IMR-90 (cell line): ENCODE data around the gene PSMA6. TPM values are rescaled to one million over a fixed set of nuclear protein-coding genes. Genes with fewer than 3 reads are reported as not detected.
A peak's percentile ranks its signal among the peaks of the same experiment; 100 is the strongest.

Experiments
- ATAC-seq: fragments of 200-7000 bp; cut with Tn5 transposase; 2 replicates; pipeline ENCODE4 v1.9.1; 2020; ENCODE audit warnings: low read depth, mild to moderate bottlenecking, moderate library complexity
- BruUV-seq: library from RNA; stranded (reverse); fragments of 400-500 nt; replicated peaks from 2 replicates; lab custom pipeline; 2021; lab: Mats Ljungman, UMichigan
- CTCF ChIA-PET: fragments of 300-600 bp; formaldehyde crosslinking; extraction: SDS; loops from one replicate; lab custom pipeline; 2021; ENCODE audit warnings: antibody characterized with exemption; lab: Yijun Ruan, JAX
- POLR2A ChIA-PET: fragments of 300-600 bp; sonication (Branson Sonifier 250); formaldehyde crosslinking; loops from one replicate; lab custom pipeline; 2022; ENCODE audit warnings: antibody characterized with exemption; ENCODE audit not compliant: unreplicated experiment; lab: Charles Lee
- DNase-seq: peaks from one replicate; pipeline ENCODE4 v3.0.0; 2013
- H2AFZ ChIP-seq: replicated peaks from 2 replicates; pipeline ENCODE3; 2013; ENCODE audit warnings: low read length, mild to moderate bottlenecking; ENCODE audit not compliant: poor library complexity
- H2AK5ac ChIP-seq: 2 replicates; pipeline ENCODE4 v1.6.1; 2013; ENCODE audit warnings: low read depth, low read length, inconsistent platforms
- H2AK9ac ChIP-seq: replicated peaks from 2 replicates; pipeline ENCODE3; 2013; ENCODE audit warnings: mild to moderate bottlenecking, low read depth, low read length, moderate library complexity; ENCODE audit not compliant: poor library complexity
- H2BK120ac ChIP-seq: 2 replicates; pipeline ENCODE4 v1.6.1; 2013; ENCODE audit warnings: low read depth, low read length, inconsistent platforms
- H2BK15ac ChIP-seq: 3 replicates; pipeline ENCODE4 v1.6.1; 2013; ENCODE audit warnings: low read depth, low read length, inconsistent platforms
- H2BK20ac ChIP-seq: 2 replicates; pipeline ENCODE4 v1.6.1; 2013; ENCODE audit warnings: low read depth, mild to moderate bottlenecking, inconsistent platforms, low read length, moderate library complexity
- H2BK5ac ChIP-seq: 2 replicates; pipeline ENCODE4 v1.6.1; 2013; ENCODE audit warnings: mild to moderate bottlenecking, low read depth, low read length, inconsistent platforms; ENCODE audit not compliant: poor library complexity, severe bottlenecking
- H3K14ac ChIP-seq: replicated peaks from 2 replicates; pipeline ENCODE4 v1.6.1; 2013; ENCODE audit warnings: low read depth, low read length, inconsistent platforms
- H3K18ac ChIP-seq: 2 replicates; pipeline ENCODE4 v1.6.1; 2013; ENCODE audit warnings: low read depth, low read length, control low read depth
- H3K23ac ChIP-seq: 2 replicates; pipeline ENCODE4 v1.6.1; 2013; ENCODE audit warnings: low read depth, low read length, inconsistent platforms
- H3K27ac ChIP-seq: 2 replicates; pipeline ENCODE4 v1.5.1; 2013; ENCODE audit warnings: mild to moderate bottlenecking, control low read depth, low read length; ENCODE audit not compliant: insufficient read depth
- H3K27me3 ChIP-seq: 2 replicates; pipeline ENCODE4 v1.6.1; 2013; ENCODE audit warnings: low read length; ENCODE audit not compliant: control insufficient read depth, insufficient read depth
- H3K36me3 ChIP-seq: 2 replicates; pipeline ENCODE4 v1.6.1; 2013; ENCODE audit warnings: low read length, mixed read lengths; ENCODE audit not compliant: control insufficient read depth, insufficient read depth
- H3K4ac ChIP-seq: 2 replicates; pipeline ENCODE4 v1.6.1; 2013; ENCODE audit warnings: low read depth, low read length, inconsistent platforms
- H3K4me1 ChIP-seq: 2 replicates; pipeline ENCODE4 v1.6.1; 2013; ENCODE audit warnings: low read length, mixed read lengths; ENCODE audit not compliant: control insufficient read depth, insufficient read depth
- H3K4me2 ChIP-seq: 2 replicates; pipeline ENCODE4 v1.6.1; 2013; ENCODE audit warnings: low read depth, mild to moderate bottlenecking, control low read depth, low read length, moderate library complexity
- H3K4me3 ChIP-seq: 2 replicates; pipeline ENCODE4 v1.5.1; 2013; ENCODE audit warnings: low read depth, mild to moderate bottlenecking, control low read depth, low read length, moderate library complexity; ENCODE audit not compliant: insufficient read depth
- H3K56ac ChIP-seq: 2 replicates; pipeline ENCODE4 v1.6.1; 2013; ENCODE audit warnings: low read length, inconsistent platforms; ENCODE audit not compliant: insufficient read depth; ENCODE audit errors: extremely low read depth
- H3K79me1 ChIP-seq, 2 experiments: 2 replicates each; pipeline ENCODE4 v1.6.1; 2013; ENCODE audit warnings: low read length in 2 of 2, inconsistent platforms in 1 of 2, low read depth in 1 of 2
- H3K9ac ChIP-seq: 2 replicates; pipeline ENCODE4 v1.6.1; 2013; ENCODE audit warnings: low read depth, low read length, control low read depth
- H3K9me1 ChIP-seq: 2 replicates; pipeline ENCODE4 v1.6.1; 2013; ENCODE audit warnings: low read length, inconsistent platforms; ENCODE audit not compliant: insufficient read depth
- H3K9me3 ChIP-seq: 2 replicates; pipeline ENCODE4 v1.6.1; 2013; ENCODE audit warnings: low read length; ENCODE audit not compliant: control insufficient read depth, insufficient read depth
- H4K20me1 ChIP-seq: 2 replicates; pipeline ENCODE4 v1.6.1; 2013; ENCODE audit warnings: low read length, inconsistent platforms; ENCODE audit not compliant: insufficient read depth
- H4K5ac ChIP-seq: 2 replicates; pipeline ENCODE4 v1.6.1; 2013; ENCODE audit warnings: mild to moderate bottlenecking, low read depth, low read length, control low read depth
- H4K8ac ChIP-seq, 2 experiments: 2 replicates each; pipeline ENCODE4 v1.6.1; 2013; ENCODE audit warnings: low read depth in 2 of 2, low read length in 2 of 2, control low read depth in 1 of 2, inconsistent platforms in 1 of 2
- H4K91ac ChIP-seq: 2 replicates; pipeline ENCODE4 v1.6.1; 2013; ENCODE audit warnings: low read depth, low read length, inconsistent platforms; ENCODE audit not compliant: insufficient read depth
- BHLHE40 ChIP-seq: fragments of 150-350 bp; IDR thresholded peaks from 2 replicates; pipeline ENCODE4 v1.6.1; 2016; ENCODE audit warnings: mild to moderate bottlenecking, low read depth, low read length
- CHD1 ChIP-seq: IDR thresholded peaks from 2 replicates; pipeline ENCODE4 v1.6.1; 2012; ENCODE audit warnings: low read depth, low read length, improper control_type of control experiment
- CTCF ChIP-seq: conservative IDR thresholded peaks from 2 replicates; pipeline ENCODE4 v1.5.1; 2012; ENCODE audit warnings: mild to moderate bottlenecking, low read depth, low read length, improper control_type of control experiment
- ELK1 ChIP-seq: fragments of 150-350 bp; IDR thresholded peaks from 2 replicates; pipeline ENCODE4 v1.6.1; 2016; ENCODE audit warnings: low read depth, mild to moderate bottlenecking, low read length, moderate library complexity, borderline replicate concordance
- FOS ChIP-seq: fragments of 150-350 bp; IDR thresholded peaks from 2 replicates; pipeline ENCODE4 v1.6.1; 2016; ENCODE audit warnings: low read depth, low read length
- MAFK ChIP-seq: IDR thresholded peaks from 2 replicates; pipeline ENCODE4 v1.6.1; 2012; ENCODE audit warnings: low read depth, low read length, improper control_type of control experiment
- MAZ ChIP-seq: IDR thresholded peaks from 2 replicates; pipeline ENCODE4 v1.6.1; 2012; ENCODE audit warnings: low read depth, mild to moderate bottlenecking, low read length, improper control_type of control experiment, moderate library complexity, borderline replicate concordance
- MXI1 ChIP-seq: IDR thresholded peaks from 2 replicates; pipeline ENCODE4 v1.6.1; 2012; ENCODE audit warnings: low read depth, mild to moderate bottlenecking, low read length, moderate library complexity, borderline replicate concordance
- NFE2L2 ChIP-seq: fragments of 150-350 bp; IDR thresholded peaks from 2 replicates; pipeline ENCODE4 v1.6.1; 2016; ENCODE audit warnings: low read depth, mild to moderate bottlenecking, low read length
- POLR2A ChIP-seq: IDR thresholded peaks from 2 replicates; pipeline ENCODE4 v1.6.1; 2012; ENCODE audit warnings: mild to moderate bottlenecking, low read depth, low read length
- RAD21 ChIP-seq: IDR thresholded peaks from 2 replicates; pipeline ENCODE4 v1.6.1; 2012; ENCODE audit warnings: low read length, improper control_type of control experiment
- RCOR1 ChIP-seq: IDR thresholded peaks from 2 replicates; pipeline ENCODE4 v1.6.1; 2012; ENCODE audit warnings: mild to moderate bottlenecking, low read length, improper control_type of control experiment; ENCODE audit not compliant: insufficient replicate concordance
- RFX5 ChIP-seq: IDR thresholded peaks from 2 replicates; pipeline ENCODE4 v1.8.0; 2012; ENCODE audit warnings: low read depth, mild to moderate bottlenecking, low read length, moderate library complexity
- SMC3 ChIP-seq: fragments of 150-350 bp; IDR thresholded peaks from 2 replicates; pipeline ENCODE4 v1.6.1; 2016; ENCODE audit warnings: low read depth, mild to moderate bottlenecking, antibody characterized with exemption, low read length, moderate library complexity
- USF2 ChIP-seq: fragments of 150-350 bp; IDR thresholded peaks from 2 replicates; pipeline ENCODE4 v1.6.1; 2017; ENCODE audit warnings: mild to moderate bottlenecking, antibody characterized with exemption, low read length, low read depth
- WGBS, 2 experiments: methylation state at CpG; one replicate each; pipeline versions ENCODE4 v1.1.5 to v1.1.7; 2013; ENCODE audit warnings: missing lambda C conversion rate in 2 of 2; ENCODE audit not compliant: insufficient read length in 1 of 2; ENCODE audit errors: extremely low coverage in 2 of 2; 5-methylcytosine and 5-hydroxymethylcytosine counted together
- dilution Hi-C: fragments of 300-500 bp; cut with HindIII; formaldehyde crosslinking; loops from one replicate; pipeline ENCODE4 v1.14.3; 2018; ENCODE audit warnings: low sequenced_read_pairs; ENCODE audit not compliant: unreplicated experiment
- in situ Hi-C: fragments of 300-500 bp; cut with MboI; formaldehyde crosslinking; loops from 3 replicates; pipeline ENCODE4 v1.14.3; 2019; ENCODE audit warnings: low sequenced_read_pairs, inconsistent platforms, mixed read lengths
- intact Hi-C: fragments of 100-400 bp; cut with micrococcal nuclease; formaldehyde crosslinking; loops from 2 replicates; pipeline ENCODE4 v1.10.0; 2022
- polyA plus RNA-seq, 3 experiments: library from polyadenylated mRNA; depleted of rRNA; stranded (reverse); fragments of >200 nt; gene quantifications; 2 replicates each; pipeline ENCODE4 v1.2.3, GENCODE V29; 2012; ENCODE audit warnings: low replicate concordance in 1 of 3
- total RNA-seq: library from RNA; depleted of rRNA; stranded (reverse); fragments of >200 nt; gene quantifications from 2 replicates; pipeline ENCODE4 v1.2.3, GENCODE V29; 2012

The PSMA6 gene
- total and polyA plus RNA-seq, 2 of the 4 experiments (the other 2 are of a cell fraction): 184 to 530 TPM

- no TSS peak for BruUV-seq
- TF ChIP-seq MAZ (no peak), SMC3 (no peak), FOS (no peak), MXI1 (no peak), NFE2L2 (no peak), CTCF (no peak), RFX5 (no peak), ELK1 (no peak), CHD1 (no peak), POLR2A (no peak), RAD21 (no peak), RCOR1 (no peak), USF2 (no peak), MAFK (no peak), BHLHE40 (no peak)
- H3K9me1 ChIP-seq: peaks cover 6% of the 10 kb centered on the region; the same call in 1 of the 2 replicates
- no peak overlapping the region for H3K56ac ChIP-seq
- no peak overlapping the region for H2AFZ ChIP-seq
- H3K27me3 ChIP-seq: no peaks in the 10 kb centered on the region
- H4K91ac ChIP-seq: no peak overlapping the region
- dilution Hi-C loops: no loop called here
- H3K9me3 ChIP-seq: no peaks in the 10 kb centered on the region
- no peak overlapping the region for H3K27ac ChIP-seq
- no peak overlapping the region for H3K4ac ChIP-seq
- no peak overlapping the region for H3K23ac ChIP-seq
- H3K36me3 ChIP-seq: no peaks in the 10 kb centered on the region
- no peaks in the 10 kb centered on the region for H4K20me1 ChIP-seq
- H3K9ac ChIP-seq: no peak overlapping the region
- H2BK5ac ChIP-seq: no peak overlapping the region
- WGBS, 2 experiments: no CpG with 5 or more reads among the region's 4 CpGs
- no peak overlapping the region for H2BK15ac ChIP-seq
- peak overlapping the region; percentile 56; the same call in 1 of the 2 replicates for H3K4me2 ChIP-seq
- in situ Hi-C loops: no loop called here
- H3K4me1 ChIP-seq: no peaks in the 10 kb centered on the region; the same call in 1 of the 2 replicates
- H4K5ac ChIP-seq: no peak overlapping the region
- intact Hi-C loops: no loop called here
- ChIA-PET POLR2A (no interaction called here), CTCF (no interaction called here)
- DNase-seq: peak; percentile 49
- H2AK5ac ChIP-seq: no peak overlapping the region
- no peak overlapping the region for H2BK120ac ChIP-seq
- no peak overlapping the region for H3K14ac ChIP-seq
- H3K18ac ChIP-seq: no peak overlapping the region
- no peak overlapping the region for H2AK9ac ChIP-seq
- peak; percentile 73 for ATAC-seq
- H2BK20ac ChIP-seq: no peak overlapping the region
- peaks cover 0 to 5% of the 10 kb centered on the region in 2 experiments; a peak in 1 of 4 replicates for H3K79me1 ChIP-seq
- no peak overlapping the region for H3K4me3 ChIP-seq
- H4K8ac ChIP-seq: peak overlapping the region in 1 of 2 experiments; percentile 30; a peak in 1 of 4 replicates
These were observed 44.3 kb upstream of the PSMA6 start for GRCh38 chr14:35247777-35248475.
